Left colon (tissue), 2 donors: ENCODE measurements around the gene HECTD4. TPM values are rescaled to one million over a fixed set of nuclear protein-coding genes. Genes with fewer than 3 reads are reported as not detected.

ENCODE experiments used
- ATAC-seq: fragments of 200-7000 bp; cut with Tn5 transposase; one replicate; pipeline ENCODE4 v1.9.1; 2020; ENCODE audit warnings: mild to moderate bottlenecking, moderate library complexity
- DNase-seq, 2 donors: peaks; one replicate each; pipeline ENCODE4 v3.0.0-alpha.2; 2020
- intact Hi-C, 2 donors: fragments of 100-400 bp; cut with DNase I in 1 of 2; cut with micrococcal nuclease in 1 of 2; formaldehyde crosslinking; loops; one replicate each; pipeline versions ENCODE4 v1.11.2 to v1.14.0; 2022; cut with DNase I, micrococcal nuclease
- total RNA-seq, 2 donors: library from RNA; stranded (reverse); fragmentation: NEBNext Ultra II Directional; extraction: Animal tissue kit (Norgen Biotek cat#: 25700); gene quantifications; one replicate each; pipeline ENCODE4 v1.2.1, GENCODE V29; 2021
- donor health status: DM: no; HTN: no; CAD: no.
- donor health status: DM: yes; HTN: yes; CAD: no.

HECTD4 gene
- total RNA-seq, 2 donors from 2014 or later: 49.3 to 61.3 TPM

DNA sequence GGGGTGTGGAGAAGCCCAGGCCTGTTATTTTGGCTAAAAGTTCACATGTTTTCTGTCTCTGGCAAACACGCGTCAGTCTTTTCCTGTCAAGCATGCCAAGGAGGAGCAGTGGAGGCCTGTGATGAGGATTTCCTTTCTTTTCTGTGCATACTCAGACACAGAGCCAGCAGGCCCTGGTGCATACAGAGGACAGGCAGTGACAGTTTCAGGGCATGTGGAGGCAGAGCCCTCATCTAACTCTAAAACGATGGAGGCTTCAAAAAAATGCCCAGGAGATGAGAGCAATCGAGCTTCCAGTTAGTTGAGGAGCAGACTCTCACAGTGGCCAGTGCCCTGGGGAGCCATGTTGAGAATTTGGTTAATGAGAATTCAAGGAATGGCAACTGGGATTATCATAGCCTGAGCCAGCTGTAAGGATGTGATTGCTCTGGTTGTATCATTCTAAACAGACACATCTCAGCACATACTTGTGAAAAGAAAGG, 190.3 kb downstream of the HECTD4 start:
- DNase-seq (no peak), ATAC-seq (no peak)
- intact Hi-C loops: no loop called here

- DNase-seq (no peak), ATAC-seq (no peak)
- intact Hi-C loops: no loop called here
These were observed 191.0 kb downstream of the HECTD4 start for GRCh38 chr12:112191201-112191600.

- ATAC-seq (peak; percentile 99), DNase-seq (peak; percentile 63 to 80)
- intact Hi-C loops: no loop called here
These were observed 191.8 kb downstream of the HECTD4 start for GRCh38 chr12:112190231-112191025.

GRCh38 chr12:112188130-112188830, 194.0 kb downstream of the HECTD4 start:
- ATAC-seq: no peak
- no peak for DNase-seq
- intact Hi-C loops: no loop called here

GRCh38 chr12:112185093-112185923, 196.9 kb downstream of the HECTD4 start:
- ATAC-seq (no peak), DNase-seq (no peak)
- intact Hi-C loops: no loop called here

DNA sequence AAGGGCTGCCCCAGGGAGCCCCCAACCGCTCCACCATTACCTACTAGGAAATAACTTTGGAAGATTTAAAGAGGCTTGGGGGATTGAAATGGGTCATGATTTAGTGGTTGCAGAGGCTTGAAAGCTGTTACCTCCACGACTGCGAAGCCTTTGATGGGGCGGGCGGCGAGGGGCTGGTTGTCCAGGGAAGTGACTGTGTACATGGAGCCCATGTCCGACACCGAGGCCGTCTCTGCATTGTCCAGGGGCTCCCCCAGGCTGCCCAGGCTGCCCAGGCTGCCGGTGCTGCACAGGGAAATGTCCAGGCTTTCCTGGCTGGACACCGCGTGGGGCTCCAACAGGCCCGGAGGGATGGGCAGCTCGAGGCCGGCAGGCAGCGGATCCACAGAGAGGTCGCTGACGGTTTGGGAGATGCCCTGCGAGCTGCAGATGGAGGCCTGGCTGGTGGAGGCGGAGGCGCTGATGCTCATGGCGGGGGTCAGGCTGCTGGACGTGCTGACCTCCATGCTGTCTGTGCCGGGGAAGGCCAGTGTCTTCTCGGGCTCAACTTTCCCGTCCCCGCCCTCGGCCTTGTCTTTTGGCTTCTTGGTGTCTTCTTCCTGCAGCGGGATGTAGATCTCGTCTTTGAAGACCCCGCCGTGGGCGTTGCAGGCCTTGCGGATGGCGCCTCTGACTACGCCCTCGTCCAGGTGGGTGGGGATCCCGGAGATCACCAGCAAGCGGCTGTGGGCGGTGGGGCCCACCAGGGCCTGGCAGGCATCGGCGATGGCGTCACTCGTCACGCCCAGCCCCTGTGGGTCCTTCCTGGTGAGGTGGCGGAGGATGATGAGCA, 198.0 kb downstream of the HECTD4 start:
- intact Hi-C loops: no loop called here
- ATAC-seq (no peak), DNase-seq (no peak)

GRCh38 chr12:112183141-112184021, 198.8 kb downstream of the HECTD4 start:
- ATAC-seq (no peak), DNase-seq (no peak)
- intact Hi-C loops: no loop called here

DNA sequence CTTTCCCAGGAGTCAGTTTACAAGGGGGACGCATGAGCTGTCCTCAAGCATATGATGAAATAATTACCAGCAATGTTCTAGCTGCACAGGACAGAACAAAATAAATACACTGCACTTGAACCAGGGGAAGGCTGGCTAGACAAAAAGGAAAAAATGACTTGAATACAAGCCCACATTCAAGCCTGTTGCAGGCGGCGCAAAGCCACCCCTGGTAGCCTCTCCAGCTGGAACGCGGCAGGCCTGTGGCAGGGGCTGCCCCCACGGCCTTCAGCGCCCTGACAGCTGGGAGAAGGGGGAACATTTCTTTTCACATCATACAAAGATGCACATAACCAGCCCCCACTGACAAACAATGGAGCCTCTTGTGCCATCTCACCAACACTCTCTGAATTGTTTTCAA, 199.7 kb downstream of the HECTD4 start:
- DNase-seq (no peak), ATAC-seq (no peak)
- intact Hi-C loops: no loop called here

- intact Hi-C loops: no loop called here
- DNase-seq: no peak
- ATAC-seq: no peak
These were observed 201.8 kb downstream of the HECTD4 start for GRCh38 chr12:112180422-112180821.

GRCh38 chr12:112179916-112180315, 202.3 kb downstream of the HECTD4 start:
- DNase-seq (no peak), ATAC-seq (no peak)
- intact Hi-C loops: no loop called here

- DNase-seq: no peak
- intact Hi-C loops: no loop called here
These were observed 202.9 kb downstream of the HECTD4 start for GRCh38 chr12:112179341-112179740.

DNA sequence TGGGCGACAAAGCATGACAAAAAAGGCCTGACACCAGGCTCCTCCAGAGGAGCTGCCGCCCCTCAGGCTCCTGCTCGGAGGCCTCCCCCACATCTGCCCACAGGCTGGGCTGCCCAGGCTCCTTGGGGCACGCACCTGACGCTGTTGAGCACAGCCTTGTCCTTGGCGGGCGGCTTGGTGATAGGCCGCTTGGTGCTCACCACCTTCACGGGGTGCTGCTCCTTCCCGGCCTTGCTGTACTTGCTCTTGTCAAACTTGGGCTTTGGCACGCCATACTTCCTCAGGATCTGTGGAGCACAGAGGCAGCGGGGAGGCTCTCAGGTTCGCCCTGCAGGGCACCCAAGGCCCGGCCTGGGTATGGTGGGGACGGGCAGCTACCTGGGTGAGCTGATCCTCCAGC, 203.4 kb downstream of the HECTD4 start:
- no peak for ATAC-seq
- DNase-seq: no peak
- intact Hi-C loops: no loop called here

More at GRCh38 chr12:112179341-112179740, 202.9 kb downstream of the HECTD4 start:
- ATAC-seq: no peak

DNA sequence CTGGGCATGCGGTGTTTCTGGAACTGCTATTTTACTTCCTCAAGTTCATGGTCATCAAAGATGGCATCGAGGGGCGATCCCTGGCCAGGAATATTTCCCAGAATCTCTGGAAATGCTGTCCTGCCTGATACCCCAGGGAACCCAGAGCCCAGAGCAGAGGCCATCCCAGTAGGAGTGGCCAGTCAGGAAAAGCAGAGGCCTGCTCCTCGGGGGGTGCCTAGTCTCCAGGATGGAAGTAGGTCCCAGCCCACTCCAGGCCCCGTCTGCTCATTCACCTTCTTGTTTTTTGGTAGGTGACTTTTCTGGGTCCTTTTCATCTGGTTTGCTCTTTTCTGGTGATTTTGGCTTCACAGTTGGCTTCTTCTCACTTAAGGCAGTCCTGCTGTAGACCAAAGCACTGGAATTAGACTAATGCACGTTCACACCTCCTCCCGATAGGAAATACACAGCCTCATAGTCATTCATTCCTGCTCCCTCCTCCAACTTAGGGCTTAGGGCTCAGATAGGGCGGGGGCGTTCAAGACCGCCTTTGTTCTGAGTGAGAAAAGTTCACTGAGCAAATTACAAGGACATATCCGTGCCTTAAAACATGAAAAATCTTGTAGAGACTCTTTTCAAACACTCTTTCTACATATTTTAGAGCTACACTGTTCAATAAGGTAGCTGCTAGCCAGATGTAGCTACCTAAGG, 205.8 kb downstream of the HECTD4 start:
- ATAC-seq: no peak
- intact Hi-C loops: no loop called here
- no peak for DNase-seq

GRCh38 chr12:112175361-112176155, 206.7 kb downstream of the HECTD4 start:
- intact Hi-C loops: no loop called here
- DNase-seq (no peak), ATAC-seq (no peak)

- ATAC-seq (no peak), DNase-seq (no peak)
- intact Hi-C loops: no loop called here
These were observed 209.5 kb downstream of the HECTD4 start for GRCh38 chr12:112172556-112173324.
